ENCODE data around the gene SDSL. TPM values are rescaled to one million over a fixed set of nuclear protein-coding genes. Genes with fewer than 3 reads are reported as not detected.
A peak's percentile ranks its signal among the peaks of the same experiment; 100 is the strongest.

Gene SDSL
- total and polyA plus RNA-seq, 2 experiments from 2014 or later = 6.3 to 14.6 TPM

DNA sequence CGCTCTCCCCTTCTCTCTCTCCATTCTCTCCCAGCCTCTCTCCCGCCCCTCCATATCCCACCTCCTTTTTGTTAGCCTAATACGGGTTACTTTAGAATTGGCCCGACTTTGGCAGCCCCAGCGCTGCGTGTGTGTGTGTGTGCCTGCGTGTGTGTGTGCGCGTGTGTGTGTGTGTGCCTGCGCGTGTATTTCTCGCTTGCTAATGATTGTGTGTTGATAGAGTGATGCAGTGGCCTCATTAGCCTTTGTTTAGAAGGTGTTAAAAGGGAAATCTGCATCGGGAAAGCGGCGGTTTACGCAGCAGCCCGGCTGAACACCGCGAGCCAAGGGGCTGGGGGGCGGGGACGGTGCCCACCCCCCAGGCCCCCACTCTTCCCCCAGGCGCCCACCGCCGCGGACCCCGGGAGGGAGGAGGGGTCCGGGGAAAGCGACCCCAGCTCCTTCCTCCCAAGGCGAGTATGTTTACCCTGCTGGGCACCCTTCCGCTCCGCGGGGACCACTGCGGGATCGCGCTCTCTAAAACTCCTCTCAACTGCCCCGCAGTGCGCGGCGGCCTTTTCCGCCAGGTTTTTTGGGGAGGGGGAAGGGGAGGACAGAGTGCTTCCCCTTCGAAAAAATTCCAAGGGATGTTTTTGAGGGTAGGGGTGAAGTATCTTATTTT is 56.3 kb downstream of the SDSL start:
- peaks cover 57% of the 10 kb centered on the region for H3K27me3 ChIP-seq (replicated peaks; ENCODE audit: insufficient read depth)
- H3K9me3 ChIP-seq (ENCODE audit: low read depth) = no peaks in the 10 kb centered on the region
- H3K4me2 ChIP-seq (ENCODE audit: unreplicated experiment) = no peak overlapping the region
- H3K4me3 ChIP-seq = no peak overlapping the region
- H3F3A ChIP-seq (ENCODE audit: insufficient read depth) = no peaks in the 10 kb centered on the region
- no peak overlapping the region for H3K27ac ChIP-seq
- no peak overlapping the region for H2AFZ ChIP-seq
- no peaks in the 10 kb centered on the region for H3K36me3 ChIP-seq (ENCODE audit: low read depth)
- in situ Hi-C loops (cut with MboI) = no loop called here
- DNase-seq = no peak
- no peaks in the 10 kb centered on the region for H3K4me1 ChIP-seq (ENCODE audit: insufficient read depth)
- TF ChIP-seq EZH2phosphoT487 (IDR thresholded peaks at IDR 0.05; ENCODE audit: insufficient read depth, low read depth) (no peak), EZH2 (IDR thresholded peaks at IDR 0.05; ENCODE audit: insufficient read depth, poor library complexity, severe bottlenecking) (peak; percentile 95)
- no peaks in the 10 kb centered on the region for H4K20me1 ChIP-seq (ENCODE audit: insufficient read depth)
- no peaks in the 10 kb centered on the region for H3K79me2 ChIP-seq (ENCODE audit: insufficient read depth)
- no peaks in the 10 kb centered on the region; the same call in 1 of the 2 replicates for H3K9me2 ChIP-seq (ENCODE audit: insufficient read depth)
- WGBS, 2 experiments (ENCODE audit: low coverage in 1 of 2, low lambda C conversion rate in 2 of 2, missing lambda C conversion rate in 2 of 2) = 4 to 7% methylated on average over 26 to 39 of the region's 41 CpGs
- H3K9ac ChIP-seq = no peak overlapping the region

GRCh38 chr12:113479216-113479589 is 57.0 kb downstream of the SDSL start:
- Histone ChIP-seq H2AFZ (no peak overlapping the region), H3F3A (ENCODE audit: insufficient read depth) (no peaks in the 10 kb centered on the region), H3K9me3 (ENCODE audit: low read depth) (no peaks in the 10 kb centered on the region), H4K20me1 (ENCODE audit: insufficient read depth) (no peaks in the 10 kb centered on the region), H3K27ac (no peak overlapping the region), H3K9me2 (ENCODE audit: insufficient read depth) (no peaks in the 10 kb centered on the region; the same call in 1 of the 2 replicates), H3K4me1 (ENCODE audit: insufficient read depth) (no peaks in the 10 kb centered on the region), H3K27me3 (replicated peaks; ENCODE audit: insufficient read depth) (peaks cover 50% of the 10 kb centered on the region), H3K4me2 (ENCODE audit: unreplicated experiment) (no peak overlapping the region), H3K9ac (no peak overlapping the region), H3K36me3 (ENCODE audit: low read depth) (no peaks in the 10 kb centered on the region), H3K4me3 (no peak overlapping the region), H3K79me2 (ENCODE audit: insufficient read depth) (no peaks in the 10 kb centered on the region)
- WGBS, 2 experiments (ENCODE audit: low coverage in 1 of 2, low lambda C conversion rate in 2 of 2, missing lambda C conversion rate in 2 of 2) = 3% methylated on average over 11 of the region's 11 CpGs
- TF ChIP-seq EZH2 (IDR thresholded peaks at IDR 0.05; ENCODE audit: insufficient read depth, poor library complexity, severe bottlenecking) = no peak
- no peak for TF ChIP-seq EZH2phosphoT487 (IDR thresholded peaks at IDR 0.05; ENCODE audit: insufficient read depth, low read depth)
- no peak for DNase-seq
- in situ Hi-C loops (cut with MboI) = no loop called here

GRCh38 chr12:113479590-113480335 is 57.6 kb downstream of the SDSL start:
- WGBS, 2 experiments (ENCODE audit: low coverage in 1 of 2, low lambda C conversion rate in 2 of 2, missing lambda C conversion rate in 2 of 2) = 6% methylated on average over 59 to 61 of the region's 61 CpGs
- H3K4me3 ChIP-seq = no peak overlapping the region
- no peak overlapping the region for H3K9ac ChIP-seq
- in situ Hi-C loops (cut with MboI) = no loop called here
- H3K36me3 ChIP-seq (ENCODE audit: low read depth) = no peaks in the 10 kb centered on the region
- H4K20me1 ChIP-seq (ENCODE audit: insufficient read depth) = no peaks in the 10 kb centered on the region
- H2AFZ ChIP-seq = no peak overlapping the region
- H3K9me2 ChIP-seq (ENCODE audit: insufficient read depth) = no peaks in the 10 kb centered on the region; the same call in 1 of the 2 replicates
- no peak overlapping the region for H3K27ac ChIP-seq
- TF ChIP-seq EZH2phosphoT487 (IDR thresholded peaks at IDR 0.05; ENCODE audit: insufficient read depth, low read depth) (no peak), EZH2 (IDR thresholded peaks at IDR 0.05; ENCODE audit: insufficient read depth, poor library complexity, severe bottlenecking) (peak; percentile 81)
- H3K4me2 ChIP-seq (ENCODE audit: unreplicated experiment) = no peak overlapping the region
- DNase-seq = peak; percentile 62
- H3K4me1 ChIP-seq (ENCODE audit: insufficient read depth) = no peaks in the 10 kb centered on the region
- no peaks in the 10 kb centered on the region for H3F3A ChIP-seq (ENCODE audit: insufficient read depth)
- H3K27me3 ChIP-seq (replicated peaks; ENCODE audit: insufficient read depth) = peaks cover 44% of the 10 kb centered on the region
- H3K9me3 ChIP-seq (ENCODE audit: low read depth) = no peaks in the 10 kb centered on the region
- H3K79me2 ChIP-seq (ENCODE audit: insufficient read depth) = no peaks in the 10 kb centered on the region

GRCh38 chr12:113480336-113480971 is 58.3 kb downstream of the SDSL start:
- in situ Hi-C loops (cut with MboI) = no loop called here
- peaks cover 37% of the 10 kb centered on the region for H3K27me3 ChIP-seq (replicated peaks; ENCODE audit: insufficient read depth)
- no peak for TF ChIP-seq EZH2 (IDR thresholded peaks at IDR 0.05; ENCODE audit: insufficient read depth, poor library complexity, severe bottlenecking)
- no peak for TF ChIP-seq EZH2phosphoT487 (IDR thresholded peaks at IDR 0.05; ENCODE audit: insufficient read depth, low read depth)
- no peaks in the 10 kb centered on the region for H4K20me1 ChIP-seq (ENCODE audit: insufficient read depth)
- WGBS, 2 experiments (ENCODE audit: low coverage in 1 of 2, low lambda C conversion rate in 2 of 2, missing lambda C conversion rate in 2 of 2) = 2% methylated on average over 9 of the region's 9 CpGs
- no peak overlapping the region for H2AFZ ChIP-seq
- DNase-seq = no peak
- H3F3A ChIP-seq (ENCODE audit: insufficient read depth) = no peaks in the 10 kb centered on the region
- no peak overlapping the region for H3K27ac ChIP-seq
- no peaks in the 10 kb centered on the region for H3K79me2 ChIP-seq (ENCODE audit: insufficient read depth)
- H3K9me3 ChIP-seq (ENCODE audit: low read depth) = no peaks in the 10 kb centered on the region
- no peak overlapping the region for H3K4me3 ChIP-seq
- H3K9ac ChIP-seq = no peak overlapping the region
- no peaks in the 10 kb centered on the region for H3K4me1 ChIP-seq (ENCODE audit: insufficient read depth)
- H3K36me3 ChIP-seq (ENCODE audit: low read depth) = no peaks in the 10 kb centered on the region
- no peak overlapping the region for H3K4me2 ChIP-seq (ENCODE audit: unreplicated experiment)
- no peaks in the 10 kb centered on the region; the same call in 1 of the 2 replicates for H3K9me2 ChIP-seq (ENCODE audit: insufficient read depth)

Data from GM23248 (cell line).